D721Med (cell line): ENCODE measurements around the gene GALNT2.

Experiments
- DNase-seq: peaks from one replicate; pipeline ENCODE4 v3.0.0; 2011; ENCODE audit warnings: low spot score; ENCODE audit not compliant: insufficient read length
- FAIRE-seq: peaks from 2 replicates; lab custom pipeline; 2011; peaks lifted over from hg19 to GRCh38; lab: Jason Lieb, UNC
- TF ChIP-seq, protein P1 (sequence below): IDR thresholded peaks from 2 replicates; pipeline ENCODE4 v1.5.1; 2012; ENCODE audit warnings: mild to moderate bottlenecking, control low read depth; ENCODE audit not compliant: insufficient read depth; ENCODE audit errors: missing control alignments

GALNT2 gene

DNA sequence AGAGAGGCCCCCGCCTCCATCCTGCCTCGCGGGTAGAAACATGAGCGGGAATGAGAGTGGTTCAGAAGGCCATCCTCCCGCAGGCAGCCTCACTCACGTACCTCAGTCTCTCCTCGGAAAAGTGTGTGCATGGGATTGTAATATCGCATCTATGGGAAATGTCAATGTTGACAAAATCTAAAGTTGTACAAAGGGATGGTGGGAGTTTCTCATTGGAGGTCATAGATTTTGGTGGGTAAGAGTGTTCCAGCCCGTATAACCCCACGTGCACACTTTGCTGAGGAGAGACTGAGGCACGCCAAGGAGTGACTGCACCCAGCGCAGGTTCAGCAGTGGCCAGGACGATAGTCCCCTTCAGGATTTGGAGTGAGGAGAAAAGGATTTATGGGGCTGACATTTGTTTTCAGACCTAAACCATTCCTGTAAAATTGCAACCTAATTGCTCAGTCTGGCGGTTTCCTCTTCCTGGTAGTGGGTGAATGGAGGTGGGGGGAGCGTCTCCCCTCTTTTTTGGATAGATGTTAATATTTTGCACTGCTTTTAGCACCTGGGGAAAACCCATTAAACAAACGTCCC, 59.6 kb downstream of the GALNT2 start:
- DNase-seq (no peak), FAIRE-seq (no peak)
- TF ChIP-seq, protein P1, sequence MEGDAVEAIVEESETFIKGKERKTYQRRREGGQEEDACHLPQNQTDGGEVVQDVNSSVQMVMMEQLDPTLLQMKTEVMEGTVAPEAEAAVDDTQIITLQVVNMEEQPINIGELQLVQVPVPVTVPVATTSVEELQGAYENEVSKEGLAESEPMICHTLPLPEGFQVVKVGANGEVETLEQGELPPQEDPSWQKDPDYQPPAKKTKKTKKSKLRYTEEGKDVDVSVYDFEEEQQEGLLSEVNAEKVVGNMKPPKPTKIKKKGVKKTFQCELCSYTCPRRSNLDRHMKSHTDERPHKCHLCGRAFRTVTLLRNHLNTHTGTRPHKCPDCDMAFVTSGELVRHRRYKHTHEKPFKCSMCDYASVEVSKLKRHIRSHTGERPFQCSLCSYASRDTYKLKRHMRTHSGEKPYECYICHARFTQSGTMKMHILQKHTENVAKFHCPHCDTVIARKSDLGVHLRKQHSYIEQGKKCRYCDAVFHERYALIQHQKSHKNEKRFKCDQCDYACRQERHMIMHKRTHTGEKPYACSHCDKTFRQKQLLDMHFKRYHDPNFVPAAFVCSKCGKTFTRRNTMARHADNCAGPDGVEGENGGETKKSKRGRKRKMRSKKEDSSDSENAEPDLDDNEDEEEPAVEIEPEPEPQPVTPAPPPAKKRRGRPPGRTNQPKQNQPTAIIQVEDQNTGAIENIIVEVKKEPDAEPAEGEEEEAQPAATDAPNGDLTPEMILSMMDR, result no peak

GRCh38 chr1:230127105-230128054, 60.3 kb downstream of the GALNT2 start:
- TF ChIP-seq, protein P1, result no peak

GRCh38 chr1:230128569-230129285, 61.7 kb downstream of the GALNT2 start:
- TF ChIP-seq, protein P1, result no peak
- DNase-seq, result no peak

More at GRCh38 chr1:230127105-230128054, 60.3 kb downstream of the GALNT2 start:
- DNase-seq (no peak), FAIRE-seq (no peak)

GRCh38 chr1:230129341-230129740, 62.3 kb downstream of the GALNT2 start:
- FAIRE-seq, result no peak
- DNase-seq, result no peak
- TF ChIP-seq, protein P1, result no peak

More at GRCh38 chr1:230128569-230129285, 61.7 kb downstream of the GALNT2 start:
- no peak for FAIRE-seq

- TF ChIP-seq, protein P1, result no peak
- DNase-seq (no peak), FAIRE-seq (no peak)
Measured at GRCh38 chr1:230130172-230130944, 63.3 kb downstream of the GALNT2 start.

DNA sequence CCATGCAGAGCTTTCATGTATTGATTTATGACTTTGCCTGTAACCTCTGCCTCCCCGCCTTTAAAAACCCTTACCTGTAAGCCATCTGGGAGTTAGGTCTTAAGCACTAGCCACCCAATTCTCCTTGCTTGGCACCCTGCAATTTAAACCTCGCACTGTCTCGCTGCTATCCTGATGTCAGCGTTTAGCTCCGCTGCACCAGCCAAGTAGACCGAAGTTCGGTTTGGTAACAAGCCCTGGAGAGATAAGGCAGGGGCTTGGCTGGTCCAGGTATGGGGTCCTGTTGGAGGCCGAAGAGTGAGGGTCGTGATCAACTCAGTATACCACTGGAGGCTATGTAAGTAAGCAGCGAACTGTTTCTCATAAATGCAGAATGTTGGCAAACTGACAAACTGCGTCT, 64.4 kb downstream of the GALNT2 start:
- no peak for FAIRE-seq
- TF ChIP-seq, protein P1, result no peak
- DNase-seq, result no peak
